ENCODE results near the gene TMEM154.

The TMEM154 gene

DNA sequence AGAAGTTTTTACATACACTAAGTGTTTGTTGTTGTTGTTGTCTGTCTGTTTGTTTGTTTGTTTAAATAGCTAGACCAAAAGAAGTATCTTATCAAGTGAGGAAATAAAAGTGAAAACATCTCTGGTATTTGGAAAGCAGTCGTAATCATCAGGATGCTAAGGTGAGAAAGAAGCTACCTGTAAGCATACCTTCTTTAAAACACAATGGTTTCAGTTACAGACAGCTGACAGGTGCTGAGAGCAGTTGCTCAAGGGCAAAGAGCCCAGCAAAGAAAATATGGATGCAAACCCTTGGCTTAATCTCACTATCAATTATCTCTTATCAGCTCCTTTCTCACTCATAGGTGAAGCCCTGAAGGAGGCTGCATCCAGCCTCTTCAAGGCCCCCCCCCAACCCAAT is 101.1 kb downstream of the TMEM154 start:
- no peak overlapping the region for H3K4me3 ChIP-seq (replicated peaks; ENCODE audit: low read depth, low read length)
- TF ChIP-seq, protein P1, sequence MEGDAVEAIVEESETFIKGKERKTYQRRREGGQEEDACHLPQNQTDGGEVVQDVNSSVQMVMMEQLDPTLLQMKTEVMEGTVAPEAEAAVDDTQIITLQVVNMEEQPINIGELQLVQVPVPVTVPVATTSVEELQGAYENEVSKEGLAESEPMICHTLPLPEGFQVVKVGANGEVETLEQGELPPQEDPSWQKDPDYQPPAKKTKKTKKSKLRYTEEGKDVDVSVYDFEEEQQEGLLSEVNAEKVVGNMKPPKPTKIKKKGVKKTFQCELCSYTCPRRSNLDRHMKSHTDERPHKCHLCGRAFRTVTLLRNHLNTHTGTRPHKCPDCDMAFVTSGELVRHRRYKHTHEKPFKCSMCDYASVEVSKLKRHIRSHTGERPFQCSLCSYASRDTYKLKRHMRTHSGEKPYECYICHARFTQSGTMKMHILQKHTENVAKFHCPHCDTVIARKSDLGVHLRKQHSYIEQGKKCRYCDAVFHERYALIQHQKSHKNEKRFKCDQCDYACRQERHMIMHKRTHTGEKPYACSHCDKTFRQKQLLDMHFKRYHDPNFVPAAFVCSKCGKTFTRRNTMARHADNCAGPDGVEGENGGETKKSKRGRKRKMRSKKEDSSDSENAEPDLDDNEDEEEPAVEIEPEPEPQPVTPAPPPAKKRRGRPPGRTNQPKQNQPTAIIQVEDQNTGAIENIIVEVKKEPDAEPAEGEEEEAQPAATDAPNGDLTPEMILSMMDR (IDR thresholded peaks at IDR 0.05; ENCODE audit: low read length, missing control alignments), result no peak
- no peak for DNase-seq (ENCODE audit: low read depth)

DNA sequence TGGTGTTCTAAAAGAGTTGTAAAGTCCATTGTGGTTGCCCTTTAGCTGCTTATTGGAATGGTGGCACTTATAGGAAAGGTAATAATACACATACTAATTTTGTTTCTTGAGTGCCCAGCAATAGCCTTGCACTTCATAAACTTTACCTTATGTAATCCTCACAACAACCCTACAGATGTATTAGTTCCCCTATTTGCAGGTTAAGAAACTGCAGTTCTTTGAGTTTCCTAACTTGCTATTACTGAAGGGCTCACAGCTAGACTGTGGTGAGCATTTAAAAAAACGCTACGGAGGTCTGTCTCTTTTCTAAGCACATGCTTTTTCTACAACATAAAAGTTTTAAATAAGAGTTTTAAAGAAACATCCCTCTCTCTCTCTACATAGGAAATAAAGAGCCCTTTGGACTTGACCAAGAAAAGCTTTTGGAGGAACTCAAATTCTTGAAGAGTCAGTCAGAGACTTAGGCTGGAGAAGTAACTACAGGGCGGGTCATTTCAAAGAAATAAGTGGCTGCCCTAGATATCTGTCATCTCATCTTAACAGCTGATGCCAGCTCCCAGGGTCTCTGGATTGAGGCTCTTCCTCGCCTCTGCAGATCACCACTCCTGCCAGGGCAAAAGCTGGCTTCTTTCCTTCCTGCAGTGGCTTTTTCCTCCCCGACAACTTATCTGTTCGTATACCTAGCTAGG is 101.9 kb downstream of the TMEM154 start:
- TF ChIP-seq, protein P1 (IDR thresholded peaks at IDR 0.05; ENCODE audit: low read length, missing control alignments), result no peak
- H3K4me3 ChIP-seq (replicated peaks; ENCODE audit: low read depth, low read length), result no peak overlapping the region
- no peak for DNase-seq (ENCODE audit: low read depth)

DNA sequence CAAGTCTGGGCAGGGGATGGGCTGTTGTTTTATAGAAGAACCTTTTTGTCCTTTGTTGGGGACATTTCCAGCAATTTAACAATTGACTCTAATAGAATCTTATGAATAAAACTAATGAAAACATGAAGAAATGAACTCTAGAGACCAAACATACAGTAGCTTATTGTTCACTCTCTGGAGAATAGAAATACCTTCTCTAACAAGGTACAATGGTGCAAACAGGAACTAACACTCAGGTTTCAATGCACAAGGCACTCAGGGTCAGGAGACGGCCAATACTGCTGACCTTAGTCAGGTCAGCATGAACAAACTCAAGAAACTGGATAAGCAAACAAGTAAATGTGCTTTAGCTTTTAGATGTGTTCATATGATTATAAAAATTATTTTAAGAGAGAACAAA is 104.3 kb downstream of the TMEM154 start:
- DNase-seq (ENCODE audit: low read depth), result no peak
- TF ChIP-seq, protein P1 (IDR thresholded peaks at IDR 0.05; ENCODE audit: low read length, missing control alignments), result no peak
- no peak overlapping the region for H3K4me3 ChIP-seq (replicated peaks; ENCODE audit: low read depth, low read length)

DNA sequence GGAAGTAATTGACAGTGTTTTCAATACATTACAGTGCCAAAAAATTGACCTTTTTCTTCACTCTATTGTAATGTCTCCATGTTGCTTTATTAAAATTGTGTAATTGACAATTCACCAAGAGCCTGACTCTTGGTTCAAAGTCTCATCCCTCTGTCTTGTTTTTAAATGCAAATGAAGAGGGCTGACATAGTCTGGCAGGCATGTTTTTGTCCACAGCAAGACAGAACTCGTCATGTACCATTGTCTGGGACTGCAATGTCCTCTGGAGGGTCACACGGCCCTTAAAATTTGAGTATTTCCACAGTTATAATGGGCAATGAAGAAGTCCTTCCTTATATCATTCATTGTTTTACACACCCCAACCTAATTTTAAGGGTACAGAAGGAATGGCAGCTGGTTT is 105.9 kb downstream of the TMEM154 start:
- H3K4me3 ChIP-seq (replicated peaks; ENCODE audit: low read depth, low read length), result no peak overlapping the region
- DNase-seq (ENCODE audit: low read depth), result no peak
- TF ChIP-seq, protein P1 (IDR thresholded peaks at IDR 0.05; ENCODE audit: low read length, missing control alignments), result no peak

DNA sequence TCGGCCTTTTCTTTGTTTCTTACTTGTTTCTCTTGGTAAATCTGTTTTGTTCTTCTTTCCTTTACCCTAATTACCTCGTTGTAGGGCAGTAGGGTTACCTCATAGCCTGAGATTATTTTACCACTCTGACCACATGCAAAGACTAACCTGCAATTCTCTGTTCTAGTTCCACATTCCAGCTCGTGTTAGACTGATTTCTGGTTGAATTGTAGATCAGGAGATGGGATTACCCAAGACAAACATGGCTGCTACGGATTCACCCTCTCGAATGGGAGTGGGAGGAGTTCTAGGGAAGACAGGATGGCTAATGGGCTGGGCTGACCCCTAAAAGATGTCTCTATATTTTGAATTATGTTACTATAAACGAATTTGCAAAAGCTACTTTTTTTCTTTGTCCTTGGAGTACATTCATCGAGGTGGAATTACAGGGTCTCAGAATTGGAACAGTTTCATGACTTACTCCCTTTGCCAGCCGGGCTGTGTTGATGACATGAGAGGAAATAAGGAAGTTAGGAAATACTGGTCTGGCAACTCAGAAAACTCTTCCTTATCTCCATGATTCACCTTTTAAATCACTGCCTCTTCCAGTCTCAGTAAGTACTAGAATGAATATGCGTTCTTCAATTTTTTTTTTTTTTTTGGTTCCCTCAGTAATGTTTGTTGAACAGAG is 107.2 kb downstream of the TMEM154 start:
- TF ChIP-seq, protein P1 (IDR thresholded peaks at IDR 0.05; ENCODE audit: low read length, missing control alignments), result no peak
- peak; percentile 96 for DNase-seq (ENCODE audit: low read depth)
- H3K4me3 ChIP-seq (replicated peaks; ENCODE audit: low read depth, low read length), result peak overlapping the region; percentile 43

DNA sequence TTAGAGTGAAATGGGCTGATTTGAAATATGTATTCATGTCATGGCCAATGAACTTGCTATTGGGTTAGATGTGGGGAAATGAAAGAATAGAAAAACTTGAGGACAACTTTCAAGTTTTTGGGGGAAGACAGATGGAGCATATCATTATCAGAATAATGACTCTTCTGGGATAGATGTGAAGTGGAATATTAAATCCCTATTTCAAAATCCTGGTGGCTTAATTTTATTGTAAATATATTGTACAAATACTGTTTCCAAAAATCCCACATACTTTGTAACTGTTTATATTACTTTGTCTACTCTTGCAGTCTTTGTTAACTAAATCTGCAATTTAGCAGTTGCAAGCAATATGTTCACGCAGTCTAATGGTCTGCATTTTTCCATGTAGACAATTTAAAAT is 108.0 kb downstream of the TMEM154 start:
- H3K4me3 ChIP-seq (replicated peaks; ENCODE audit: low read depth, low read length), result no peak overlapping the region
- TF ChIP-seq, protein P1 (IDR thresholded peaks at IDR 0.05; ENCODE audit: low read length, missing control alignments), result no peak
- no peak for DNase-seq (ENCODE audit: low read depth)

Data from fibroblast of pulmonary artery (primary cell).